ENCODE measurements around the gene UFC1.

Gene UFC1

DNA sequence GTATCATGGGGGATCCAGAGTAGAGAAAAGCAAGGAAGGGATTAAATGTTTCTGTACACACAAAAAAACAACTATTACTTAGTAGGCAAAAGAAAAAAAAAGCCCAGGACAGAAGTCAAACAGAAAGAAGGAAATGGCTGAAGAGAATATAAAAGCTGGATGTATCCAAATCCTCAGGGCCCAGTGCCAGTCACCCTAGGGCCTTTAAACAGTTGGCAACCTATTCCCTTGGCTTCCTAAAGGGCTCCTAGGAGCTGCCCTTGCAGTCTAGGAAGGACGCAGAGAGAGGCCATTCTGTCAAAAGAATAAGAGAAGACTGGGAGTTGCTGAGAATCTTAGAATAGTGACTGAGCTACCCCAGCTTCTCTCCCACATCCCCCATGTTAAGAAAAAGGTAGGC, 18.6 kb downstream of the UFC1 start:
- DNase-seq, result no peak

GRCh38 chr1:161172776-161173376, 19.1 kb downstream of the UFC1 start:
- no peak for DNase-seq

- no peak for DNase-seq
Observed at GRCh38 chr1:161173711-161174110, 19.9 kb downstream of the UFC1 start.

DNA sequence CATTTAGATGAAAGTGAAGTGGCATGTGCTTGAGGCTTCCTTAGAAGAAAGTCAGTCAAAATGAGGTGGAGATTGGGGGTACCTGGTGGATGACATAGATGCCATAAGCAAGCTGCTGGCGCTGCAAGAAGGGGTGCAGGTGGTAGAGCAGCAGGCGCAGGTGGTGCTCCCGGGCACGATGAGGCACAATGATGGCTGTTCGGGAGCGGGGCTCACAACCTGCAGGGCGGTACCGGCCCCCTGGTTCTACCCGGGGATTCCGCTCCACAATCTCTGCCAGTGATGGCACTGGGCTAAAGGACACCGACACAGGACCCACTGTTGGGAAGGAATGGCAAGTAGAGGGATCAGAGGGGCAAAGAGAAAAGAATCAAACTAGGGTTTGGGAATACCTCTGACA, 21.1 kb downstream of the UFC1 start:
- no peak for DNase-seq

DNA sequence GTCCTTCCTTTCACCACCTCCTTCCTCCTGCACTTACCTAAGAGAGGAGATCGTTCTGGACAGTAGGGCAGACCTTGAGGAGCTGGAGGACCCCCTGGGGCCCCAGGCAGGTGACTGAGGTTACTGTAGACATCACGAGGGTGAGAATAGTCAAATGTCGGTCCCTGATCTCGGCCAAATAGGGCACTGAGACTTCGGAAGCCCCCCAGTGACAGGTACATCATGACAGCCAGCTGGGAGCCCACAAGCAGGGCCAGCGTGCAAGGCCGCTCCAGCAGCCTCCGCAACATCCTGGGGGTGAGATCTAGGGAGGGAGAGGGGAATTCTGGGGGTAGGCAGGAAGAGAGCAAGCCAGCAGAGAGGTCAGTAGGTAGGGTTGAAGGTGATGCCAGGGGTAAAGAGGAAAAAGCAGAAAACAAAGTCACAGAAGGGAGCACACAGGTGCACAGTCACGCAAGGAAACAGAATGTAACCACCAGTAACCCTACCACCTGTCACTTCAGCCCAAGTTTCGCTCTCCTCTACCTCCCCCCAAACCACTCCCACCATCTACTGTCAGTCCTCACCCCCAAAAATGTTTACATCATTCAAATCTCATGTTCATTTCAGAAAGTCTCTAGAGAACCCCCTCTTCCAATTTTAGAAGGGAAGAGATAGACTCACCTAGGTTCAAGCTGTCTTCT, 22.1 kb downstream of the UFC1 start:
- DNase-seq, result no peak

DNA sequence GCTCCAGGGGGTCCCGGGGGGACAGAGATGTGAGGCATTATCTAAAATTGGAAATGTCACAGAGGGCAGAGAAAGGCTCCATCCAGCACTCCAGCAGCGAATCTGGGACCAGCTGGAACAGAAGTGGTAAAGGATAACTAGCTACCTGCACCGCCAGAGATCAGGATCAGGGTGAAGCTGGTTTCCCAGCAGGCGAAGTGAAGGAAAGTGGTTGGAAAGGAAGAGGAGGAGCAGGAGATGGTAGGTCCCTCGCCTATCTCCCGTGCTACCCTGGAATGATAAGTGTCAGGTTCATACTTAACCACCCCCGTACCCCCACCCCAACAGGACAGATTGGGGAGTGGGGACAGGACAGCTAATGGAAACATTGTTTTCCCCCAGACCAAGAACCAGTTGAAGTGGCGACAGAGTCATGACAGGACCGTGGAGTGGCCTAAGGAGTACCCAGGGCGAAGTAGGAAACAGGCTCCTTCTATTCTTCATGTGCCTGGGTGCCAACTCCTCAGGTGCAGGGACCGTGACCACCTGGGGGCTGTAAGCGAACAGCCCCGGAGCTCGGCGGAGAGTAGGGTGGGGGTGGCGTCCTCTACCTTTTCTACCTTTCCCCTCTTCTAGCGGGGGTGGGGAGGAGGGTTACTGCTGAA, 22.8 kb downstream of the UFC1 start:
- no peak for DNase-seq

GRCh38 chr1:161177112-161177935, 23.5 kb downstream of the UFC1 start, which contains the start of gene B4GALT3:
Gene B4GALT3 (minus strand): TSS chr1:161177507. CDS start chr1:161176060, 1,447 bp downstream.
- DNase-seq, result peak; percentile 93

DNA sequence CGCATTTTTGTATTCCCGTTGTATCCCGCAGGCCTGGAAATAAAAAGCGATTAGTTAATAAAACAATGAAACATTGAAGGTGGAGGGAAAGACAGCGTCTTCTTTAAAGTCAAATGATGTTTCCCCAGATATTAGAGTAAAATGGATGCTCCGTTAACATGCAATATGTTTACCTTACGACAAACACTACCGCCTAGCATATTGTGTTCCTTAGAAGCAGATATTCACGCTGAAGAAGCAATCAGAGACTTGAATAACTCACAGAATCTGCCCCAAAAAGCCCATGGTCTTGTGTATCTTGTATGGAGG, 24.1 kb downstream of the UFC1 start:
- no peak for DNase-seq

DNA sequence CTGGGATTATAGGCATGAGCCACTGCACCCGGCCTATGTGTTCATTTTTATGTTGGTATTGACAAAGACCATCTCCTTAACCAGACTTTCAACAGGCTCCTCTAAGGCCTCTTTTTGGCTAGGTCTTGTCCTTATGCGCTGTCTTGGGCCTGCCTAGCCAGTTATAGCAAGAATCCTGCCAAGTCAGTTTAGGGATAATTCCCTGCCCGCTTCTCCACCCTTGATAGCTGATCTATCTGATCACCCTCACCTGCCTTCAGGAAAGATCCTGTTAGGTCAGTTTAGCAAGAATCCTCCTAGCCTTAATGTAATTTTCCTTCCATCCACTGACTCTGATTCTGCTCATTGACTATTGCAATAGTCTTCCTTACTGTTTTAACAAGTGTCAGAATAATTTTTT, 25.9 kb downstream of the UFC1 start:
- DNase-seq, result no peak

DNA sequence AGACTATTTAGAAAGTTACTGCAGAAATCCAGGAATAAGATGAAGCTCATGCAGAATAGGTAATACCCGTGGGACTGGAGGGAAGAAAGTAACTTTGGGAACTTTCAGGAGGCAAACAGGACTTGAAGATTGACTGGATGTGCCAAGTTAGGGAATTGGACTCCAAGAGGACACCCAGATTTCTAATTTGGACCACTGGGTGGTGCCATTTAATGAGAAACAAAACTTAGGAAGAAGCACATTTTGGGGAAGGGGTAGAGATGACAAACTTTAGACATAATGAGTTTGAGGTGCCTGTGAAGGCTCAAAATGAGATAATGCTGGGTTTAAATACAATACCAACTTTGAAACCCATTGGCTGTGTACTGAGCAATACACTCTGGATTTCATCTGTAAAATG, 26.9 kb downstream of the UFC1 start:
- DNase-seq, result peak; percentile 35

GRCh38 chr1:161182214-161182613, 28.4 kb downstream of the UFC1 start:
- DNase-seq, result peak; percentile 80

- peak; percentile 91 for DNase-seq
Observed at GRCh38 chr1:161185282-161185682, 31.5 kb downstream of the UFC1 start.

GRCh38 chr1:161185732-161186311, 32.0 kb downstream of the UFC1 start:
- no peak for DNase-seq

DNA sequence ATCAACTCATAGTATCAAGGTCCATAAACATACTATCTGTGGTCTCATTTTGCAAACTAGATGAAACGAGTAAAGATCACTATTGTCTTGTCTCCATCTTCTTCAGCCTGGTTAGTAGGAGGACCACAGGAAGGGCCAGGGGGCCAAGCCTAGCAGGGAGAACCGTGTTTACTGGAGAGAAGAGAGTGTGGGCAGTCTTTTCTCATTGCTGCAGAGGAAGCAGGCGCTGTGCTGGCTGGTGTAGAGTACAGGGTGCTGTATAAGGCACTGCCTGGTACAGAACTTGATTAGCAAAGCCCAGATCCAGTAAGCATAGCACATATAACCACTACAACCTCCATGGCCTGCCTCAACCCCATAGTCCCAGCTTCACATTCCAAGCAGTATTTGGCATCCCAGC, 33.5 kb downstream of the UFC1 start:
- no peak for DNase-seq

DNA sequence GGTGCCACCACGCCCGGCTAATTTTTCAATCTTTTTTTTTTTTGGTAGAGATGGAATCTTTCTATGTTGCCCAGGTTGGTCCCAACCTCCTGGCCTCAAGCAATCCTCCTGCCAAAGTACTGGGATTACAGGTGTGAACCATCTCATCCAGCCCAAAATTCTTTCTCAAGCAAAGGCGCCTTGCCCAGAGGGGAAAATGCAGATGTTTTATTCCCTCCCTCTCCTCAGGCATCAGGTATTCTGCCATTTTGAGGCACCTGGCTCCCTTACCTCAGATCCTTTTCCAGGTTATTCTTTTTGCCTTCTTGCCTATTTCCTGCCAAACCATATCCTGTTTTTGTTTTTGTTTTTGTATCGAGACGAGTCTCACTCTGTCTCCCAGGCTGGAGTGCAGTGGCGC, 34.6 kb downstream of the UFC1 start:
- DNase-seq, result no peak

DNA sequence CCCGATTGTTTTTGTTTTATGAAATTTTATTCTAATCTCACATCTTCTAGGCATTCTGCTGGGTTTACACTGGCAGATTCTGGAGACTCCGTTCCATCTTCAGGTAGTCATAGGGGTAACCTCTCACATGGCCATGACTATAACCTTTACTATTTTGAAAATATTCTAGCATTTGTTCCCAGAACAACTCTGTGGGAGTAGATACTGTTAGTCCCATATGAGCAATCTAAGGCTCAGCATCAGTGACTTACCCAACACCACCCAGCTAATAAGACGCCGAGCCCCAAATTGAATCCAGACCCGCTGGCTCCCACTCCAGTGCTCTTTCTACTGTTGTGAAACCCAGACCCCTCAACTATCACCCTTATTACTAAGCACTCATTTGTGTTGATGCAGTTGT, 35.3 kb downstream of the UFC1 start:
- DNase-seq, result no peak

DNA sequence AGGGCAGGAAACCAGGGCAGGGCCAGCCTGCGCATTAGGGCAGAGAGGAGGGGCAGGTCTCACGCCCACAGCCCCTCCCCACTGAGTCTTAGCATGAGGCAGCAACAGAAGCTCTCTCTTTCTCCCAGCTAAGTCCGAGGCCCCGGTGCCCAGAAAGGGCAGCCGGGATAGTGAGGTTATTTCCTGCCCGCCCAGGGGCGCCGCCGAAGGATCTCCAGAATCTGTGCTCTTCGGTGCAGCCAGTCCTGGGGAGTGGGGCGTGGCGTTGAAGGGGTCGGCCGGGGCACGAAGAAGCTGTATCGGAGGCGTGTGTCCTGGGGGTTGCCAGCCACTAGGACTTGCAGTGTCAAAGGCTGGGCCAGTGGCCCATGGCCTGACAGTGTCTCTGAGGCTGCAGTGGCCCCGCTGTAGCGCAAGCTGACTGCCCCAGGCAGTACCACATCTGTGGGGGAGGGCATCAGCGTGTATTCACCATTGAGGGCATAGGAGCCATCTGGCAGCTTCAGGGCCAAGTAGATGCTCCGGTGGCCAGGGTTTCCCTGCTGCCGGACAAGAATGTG, 37.3 kb downstream of the UFC1 start:
- DNase-seq, result no peak

GRCh38 chr1:161191971-161192370, 38.2 kb downstream of the UFC1 start:
- no peak for DNase-seq

- DNase-seq, result peak; percentile 82
Observed at GRCh38 chr1:161192476-161193465, 39.0 kb downstream of the UFC1 start.

DNA sequence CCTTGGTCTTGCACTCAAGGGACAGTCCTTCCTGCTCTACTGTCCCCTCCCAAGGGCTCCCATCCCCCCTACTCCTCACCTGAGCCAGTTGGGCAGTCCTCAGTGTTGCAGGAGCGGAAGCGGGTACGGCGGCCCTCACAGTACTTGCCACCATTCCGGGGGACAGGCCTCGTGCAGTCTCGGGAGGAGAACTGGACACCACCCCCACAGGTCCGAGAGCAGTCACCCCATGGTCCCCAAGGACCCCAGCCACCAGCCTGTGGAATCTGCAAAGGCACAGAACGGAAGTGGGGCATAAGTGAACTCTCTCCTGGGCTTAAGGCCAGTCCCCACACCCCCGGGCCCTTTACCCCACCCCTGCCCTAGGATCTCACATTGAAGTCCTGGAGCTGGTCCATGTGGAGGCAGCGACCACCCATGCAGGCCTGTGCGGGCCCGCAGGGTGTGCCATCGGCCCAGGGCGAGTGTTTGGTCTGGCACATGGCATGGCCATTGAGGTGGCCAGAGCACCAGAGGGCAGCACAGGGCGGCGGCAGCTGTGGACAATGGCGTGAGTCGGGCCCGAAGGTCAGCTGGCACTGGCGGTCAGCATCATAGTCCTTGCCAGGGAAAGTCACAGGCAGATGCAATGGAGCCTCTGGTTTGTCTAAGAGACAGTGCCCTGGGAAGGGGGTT, 39.9 kb downstream of the UFC1 start:
- DNase-seq, result no peak

GRCh38 chr1:161195171-161195570, 41.4 kb downstream of the UFC1 start:
- no peak for DNase-seq
